ENCODE data around the gene KCNC3. TPM values are rescaled to one million over a fixed set of nuclear protein-coding genes. Genes with fewer than 3 reads are reported as not detected.
A peak's percentile ranks its signal among the peaks of the same experiment; 100 is the strongest.

Gene KCNC3
- total and polyA plus RNA-seq, 2 of the 13 experiments (the other 11 are each of a cell fraction or from before 2014, with no cell fraction given): 0.29 to 1.7 TPM

DNA sequence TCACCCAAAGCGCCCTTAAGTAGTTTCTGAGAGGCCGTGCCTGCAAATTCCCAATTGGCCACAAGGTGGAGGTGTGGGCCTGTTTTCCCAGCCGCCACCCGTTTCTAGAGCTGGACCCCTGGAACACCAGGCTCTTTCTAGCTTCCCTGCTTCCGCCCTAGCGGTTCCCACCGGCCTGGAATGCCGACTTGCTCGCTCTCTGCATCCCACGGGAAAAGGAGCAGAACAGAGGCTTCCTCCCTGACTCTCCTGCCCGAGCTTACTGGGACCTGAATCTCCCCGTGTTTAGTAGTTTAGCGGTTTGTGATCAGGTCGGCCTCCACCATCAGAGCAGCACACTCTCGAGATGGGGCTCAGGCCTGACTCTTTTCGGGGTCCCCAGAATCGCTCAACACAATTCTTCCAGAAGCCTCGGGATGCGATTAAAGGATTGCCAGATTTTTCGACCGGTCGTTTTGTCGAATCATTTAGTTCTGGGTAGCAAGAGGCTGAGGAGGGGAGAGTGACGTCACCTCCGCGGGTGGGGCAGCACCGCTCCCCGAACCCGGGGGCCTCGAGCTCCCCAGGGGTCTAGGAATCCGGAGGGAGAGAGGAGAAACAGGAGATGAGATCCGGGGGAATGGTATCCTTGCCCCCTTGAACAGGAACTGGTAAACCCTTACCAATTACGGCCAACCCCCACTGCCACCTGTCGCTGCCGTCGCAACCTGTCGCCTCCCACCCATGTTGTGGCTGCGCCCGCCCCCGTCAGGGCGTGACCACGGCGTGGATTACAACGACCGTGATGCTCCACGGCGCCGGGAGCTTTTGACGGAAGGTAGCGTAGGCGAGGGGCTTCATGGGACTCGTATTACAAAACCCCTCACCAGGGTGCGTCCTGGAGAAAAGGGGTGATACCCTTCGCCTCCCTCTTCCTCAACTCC lies 28.3 kb upstream of the KCNC3 start (continued):
- TF ChIP-seq ZSCAN9 (CRISPR knock-in tag; IDR thresholded peaks at IDR 0.05; ENCODE audit: borderline replicate concordance): no peak
- no peak for TF ChIP-seq ZNF235 (CRISPR knock-in tag; IDR thresholded peaks at IDR 0.05; ENCODE audit: borderline replicate concordance)
- TF ChIP-seq ZNF337 (CRISPR knock-in tag; IDR thresholded peaks at IDR 0.05; ENCODE audit: borderline replicate concordance, low read depth): no peak
- TF ChIP-seq HNRNPL (IDR thresholded peaks at IDR 0.05; ENCODE audit: low read depth, low read length): no peak
- TF ChIP-seq ZSCAN21 (CRISPR knock-in tag; IDR thresholded peaks at IDR 0.05; ENCODE audit: borderline replicate concordance): 0 out of 2 replicates have a peak, but pooled peaks have one; percentile 43
- TF ChIP-seq ZBTB40 (IDR thresholded peaks at IDR 0.05): no peak
- peak; percentile 50; the same call in 1 of the 2 replicates for TF ChIP-seq ZBTB40 (CRISPR knock-in tag; IDR thresholded peaks at IDR 0.05)
- TF ChIP-seq ZBTB26 (CRISPR knock-in tag; IDR thresholded peaks at IDR 0.05; ENCODE audit: borderline replicate concordance): peak; percentile 99
- TF ChIP-seq ETV5 (CRISPR knock-in tag; IDR thresholded peaks at IDR 0.05; ENCODE audit: borderline replicate concordance): peak; percentile 32; the same call in 1 of the 2 replicates
- 0 out of 2 replicates have a peak, but pooled peaks have one; percentile 55 for TF ChIP-seq REPIN1 (CRISPR knock-in tag; IDR thresholded peaks at IDR 0.05; ENCODE audit: borderline replicate concordance, low read depth)
- TF ChIP-seq, protein P1, sequence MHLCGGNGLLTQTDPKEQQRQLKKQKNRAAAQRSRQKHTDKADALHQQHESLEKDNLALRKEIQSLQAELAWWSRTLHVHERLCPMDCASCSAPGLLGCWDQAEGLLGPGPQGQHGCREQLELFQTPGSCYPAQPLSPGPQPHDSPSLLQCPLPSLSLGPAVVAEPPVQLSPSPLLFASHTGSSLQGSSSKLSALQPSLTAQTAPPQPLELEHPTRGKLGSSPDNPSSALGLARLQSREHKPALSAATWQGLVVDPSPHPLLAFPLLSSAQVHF (CRISPR knock-in tag; IDR thresholded peaks at IDR 0.05): no peak
- TF ChIP-seq, protein P2, sequence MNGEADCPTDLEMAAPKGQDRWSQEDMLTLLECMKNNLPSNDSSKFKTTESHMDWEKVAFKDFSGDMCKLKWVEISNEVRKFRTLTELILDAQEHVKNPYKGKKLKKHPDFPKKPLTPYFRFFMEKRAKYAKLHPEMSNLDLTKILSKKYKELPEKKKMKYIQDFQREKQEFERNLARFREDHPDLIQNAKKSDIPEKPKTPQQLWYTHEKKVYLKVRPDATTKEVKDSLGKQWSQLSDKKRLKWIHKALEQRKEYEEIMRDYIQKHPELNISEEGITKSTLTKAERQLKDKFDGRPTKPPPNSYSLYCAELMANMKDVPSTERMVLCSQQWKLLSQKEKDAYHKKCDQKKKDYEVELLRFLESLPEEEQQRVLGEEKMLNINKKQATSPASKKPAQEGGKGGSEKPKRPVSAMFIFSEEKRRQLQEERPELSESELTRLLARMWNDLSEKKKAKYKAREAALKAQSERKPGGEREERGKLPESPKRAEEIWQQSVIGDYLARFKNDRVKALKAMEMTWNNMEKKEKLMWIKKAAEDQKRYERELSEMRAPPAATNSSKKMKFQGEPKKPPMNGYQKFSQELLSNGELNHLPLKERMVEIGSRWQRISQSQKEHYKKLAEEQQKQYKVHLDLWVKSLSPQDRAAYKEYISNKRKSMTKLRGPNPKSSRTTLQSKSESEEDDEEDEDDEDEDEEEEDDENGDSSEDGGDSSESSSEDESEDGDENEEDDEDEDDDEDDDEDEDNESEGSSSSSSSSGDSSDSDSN (CRISPR knock-in tag; IDR thresholded peaks at IDR 0.05): peak; percentile 29; the same call in 1 of the 2 replicates
- no peak for TF ChIP-seq ZNF382 (CRISPR knock-in tag; IDR thresholded peaks at IDR 0.05; ENCODE audit: borderline replicate concordance)
- peak; percentile 20 for TF ChIP-seq GABPB1 (CRISPR knock-in tag; IDR thresholded peaks at IDR 0.05)

Measured in HepG2 (cell line).